NCI-H1417 (cell line): ENCODE results near the gene BANP.
"Not testable (repeated sequence)": the region's sequence is repeated elsewhere in the genome, so short reads cannot be mapped to it uniquely, and the experiment has no call there.

Experiments used
- DNase-seq, 3 experiments: peaks; one replicate each; lab custom pipeline; 2025; lab: John Stamatoyannopoulos, UW

The BANP gene, protein sequence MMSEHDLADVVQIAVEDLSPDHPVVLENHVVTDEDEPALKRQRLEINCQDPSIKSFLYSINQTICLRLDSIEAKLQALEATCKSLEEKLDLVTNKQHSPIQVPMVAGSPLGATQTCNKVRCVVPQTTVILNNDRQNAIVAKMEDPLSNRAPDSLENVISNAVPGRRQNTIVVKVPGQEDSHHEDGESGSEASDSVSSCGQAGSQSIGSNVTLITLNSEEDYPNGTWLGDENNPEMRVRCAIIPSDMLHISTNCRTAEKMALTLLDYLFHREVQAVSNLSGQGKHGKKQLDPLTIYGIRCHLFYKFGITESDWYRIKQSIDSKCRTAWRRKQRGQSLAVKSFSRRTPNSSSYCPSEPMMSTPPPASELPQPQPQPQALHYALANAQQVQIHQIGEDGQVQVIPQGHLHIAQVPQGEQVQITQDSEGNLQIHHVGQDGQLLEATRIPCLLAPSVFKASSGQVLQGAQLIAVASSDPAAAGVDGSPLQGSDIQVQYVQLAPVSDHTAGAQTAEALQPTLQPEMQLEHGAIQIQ

DNA sequence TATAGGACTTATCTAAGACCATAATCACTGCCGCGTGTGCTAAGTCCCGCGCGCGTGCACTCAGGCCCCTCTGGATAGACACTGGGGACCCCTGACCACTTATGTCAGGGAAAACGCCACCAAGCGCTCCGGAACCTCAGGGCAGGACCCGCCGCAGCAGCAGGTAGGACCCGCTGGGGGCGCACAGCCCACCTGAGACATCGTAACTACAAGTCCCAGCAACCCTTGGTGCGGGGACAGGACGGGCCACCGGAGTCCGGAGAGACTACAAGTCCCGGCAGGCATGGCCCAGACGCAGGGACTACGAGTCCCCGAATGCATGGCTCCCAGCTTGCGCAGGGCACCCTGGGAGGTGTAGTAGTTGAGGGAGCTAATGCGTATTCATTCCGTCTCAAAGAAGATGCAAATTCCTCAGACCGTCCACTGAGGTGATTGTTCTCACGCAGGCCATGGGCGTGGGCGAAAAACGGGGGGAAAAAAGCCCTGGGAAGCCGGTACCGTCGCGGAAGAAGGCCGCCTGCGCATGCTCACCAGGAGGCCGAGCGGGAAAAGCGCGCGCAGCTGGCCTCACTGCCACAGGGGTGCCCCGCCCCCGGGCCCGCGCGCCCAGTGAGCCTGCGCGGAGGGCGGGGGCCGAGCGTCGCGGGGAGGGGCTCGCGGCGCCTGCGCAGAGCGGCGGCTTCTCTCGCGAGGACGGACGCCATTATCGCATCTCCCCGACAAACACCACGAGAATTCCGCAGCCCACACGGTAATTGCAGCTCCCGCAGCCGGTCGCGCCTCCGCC is at the start of gene BANP:
BANP (plus strand) TSS at position 670 of the 787 bp plus-strand sequence. CDS start 23,682 bp downstream, outside the sequence.
- DNase-seq, result peak; percentile 90 to 99 (median 99)

DNA sequence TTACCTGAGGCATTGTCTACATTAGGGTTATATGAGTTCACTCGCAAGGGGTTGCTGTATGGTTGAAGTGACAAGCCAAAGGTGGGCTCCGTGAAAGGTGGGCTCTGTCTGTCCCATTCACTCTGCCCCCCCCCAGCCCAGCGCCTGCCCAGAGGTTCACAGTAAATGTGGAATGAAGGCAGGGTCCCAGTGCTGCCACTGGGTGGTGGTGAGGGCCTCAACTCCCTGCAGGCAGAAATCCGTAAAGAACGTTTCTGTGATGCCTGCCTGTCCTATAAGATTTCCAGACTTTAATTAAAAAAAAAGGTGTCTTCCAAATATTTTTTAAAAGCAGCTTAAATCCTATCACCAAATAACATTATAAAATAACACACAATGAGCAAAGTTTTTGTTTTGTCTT is 46.3 kb upstream of the BANP start:
- not testable (repeated sequence) for DNase-seq

DNA sequence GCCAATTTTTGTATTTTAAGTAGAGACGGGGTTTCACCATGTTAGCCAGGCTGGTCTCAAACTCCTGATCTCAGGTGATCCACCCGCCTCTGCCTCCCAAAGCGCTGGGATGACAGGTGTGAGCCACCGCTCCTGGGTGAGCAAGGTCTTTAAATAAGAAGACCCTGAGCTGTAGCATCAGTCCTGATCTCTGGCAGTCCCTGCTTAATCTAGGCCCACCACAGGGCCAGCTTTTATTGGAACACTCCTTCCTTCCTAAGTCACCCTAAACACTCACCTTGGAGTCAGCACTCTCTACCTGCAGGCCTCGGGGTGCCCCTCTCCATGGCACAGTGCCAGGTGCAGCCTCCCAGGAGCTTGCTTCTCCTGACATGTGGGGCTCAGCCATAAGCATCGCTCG is 45.7 kb upstream of the BANP start:
- not testable (repeated sequence) for DNase-seq

DNA sequence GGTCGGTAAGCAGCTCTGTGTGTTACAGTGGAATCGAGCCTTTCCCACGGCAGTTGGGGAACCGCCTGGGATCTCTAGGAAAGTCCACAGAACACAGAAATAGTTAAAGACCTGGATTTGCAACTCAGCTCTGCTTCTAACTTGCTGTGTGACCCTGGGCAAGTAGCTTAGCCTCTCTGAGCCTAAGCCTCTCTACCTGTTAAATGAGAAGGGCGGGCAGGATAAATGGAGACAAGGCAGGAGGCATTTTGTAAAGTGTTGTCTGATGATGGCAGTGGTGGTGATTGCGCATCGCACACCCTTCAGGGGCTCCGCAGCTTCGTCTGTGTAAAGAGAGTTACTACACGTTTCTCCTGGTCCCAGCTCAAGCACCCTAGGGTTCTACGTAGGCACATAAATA is 43.1 kb upstream of the BANP start:
- DNase-seq, result not testable (repeated sequence)

DNA sequence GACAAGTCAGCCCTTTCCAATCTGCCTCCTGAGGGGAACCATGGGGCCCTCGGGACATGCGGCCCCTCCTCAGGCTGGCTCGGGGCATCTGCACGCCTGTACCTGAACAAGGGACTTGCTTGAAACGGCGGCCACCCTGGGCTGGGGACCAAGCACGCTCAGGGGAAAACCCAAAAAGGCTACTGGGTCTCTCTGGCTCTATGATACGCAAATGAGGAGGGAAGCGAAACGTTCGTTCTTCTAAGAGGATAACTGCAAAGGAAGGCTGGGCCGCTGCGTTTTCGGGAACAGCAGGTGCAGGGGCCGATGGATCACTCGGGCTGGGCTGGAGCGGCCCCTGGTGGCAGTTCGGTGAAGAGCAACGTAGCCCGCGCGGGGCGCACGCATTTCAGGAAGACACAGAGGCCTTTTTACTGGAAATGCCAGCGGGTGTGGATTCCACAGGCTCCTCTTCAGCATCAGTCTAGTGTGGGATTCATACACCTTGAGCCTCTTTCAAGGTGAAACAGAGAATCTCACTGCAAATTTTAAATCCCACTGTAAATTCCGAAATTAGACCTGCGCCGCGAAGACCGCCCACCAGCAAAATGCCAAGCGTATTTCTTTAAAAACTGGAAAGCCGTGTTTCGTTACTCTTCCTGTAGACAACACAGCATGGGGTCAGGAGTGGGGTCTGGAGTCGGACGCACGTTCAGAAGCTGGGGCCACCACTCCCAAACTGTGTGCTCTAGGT is 41.9 kb upstream of the BANP start:
- DNase-seq, result peak in 2 of 3 experiments; percentile 11 to 50

DNA sequence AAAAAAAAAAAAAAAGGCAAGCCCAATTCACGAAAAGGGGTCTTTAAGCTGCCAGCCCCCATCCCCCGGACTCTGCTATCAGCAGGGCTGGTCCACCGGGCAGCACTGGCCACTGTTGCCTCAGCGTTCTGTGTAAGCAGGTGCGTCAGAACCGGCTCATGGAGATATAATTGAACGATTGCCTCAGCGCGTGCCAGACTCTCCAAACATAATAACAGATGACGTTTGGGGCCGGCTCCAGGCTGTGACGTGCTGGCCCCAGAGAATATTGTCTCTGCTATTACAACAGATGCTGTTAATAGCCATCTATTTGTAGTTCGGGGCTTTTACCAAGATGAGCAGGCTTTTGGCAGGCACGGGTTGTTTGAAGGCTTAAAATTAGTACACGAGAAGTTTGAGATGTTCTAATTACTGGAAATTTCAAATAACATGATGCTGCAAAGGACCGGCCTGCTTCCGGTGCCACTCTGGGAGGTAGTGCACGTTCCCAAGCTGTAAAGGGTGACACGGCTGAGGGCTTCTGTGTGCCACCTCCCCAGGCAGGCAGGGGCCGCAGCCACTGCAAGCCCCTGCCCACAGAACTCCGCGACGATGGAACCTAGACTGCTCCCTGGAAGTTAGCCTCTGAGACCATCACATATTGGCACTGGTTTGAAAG is 40.0 kb upstream of the BANP start:
- DNase-seq, result peak; percentile 11 to 96 (median 88)

DNA sequence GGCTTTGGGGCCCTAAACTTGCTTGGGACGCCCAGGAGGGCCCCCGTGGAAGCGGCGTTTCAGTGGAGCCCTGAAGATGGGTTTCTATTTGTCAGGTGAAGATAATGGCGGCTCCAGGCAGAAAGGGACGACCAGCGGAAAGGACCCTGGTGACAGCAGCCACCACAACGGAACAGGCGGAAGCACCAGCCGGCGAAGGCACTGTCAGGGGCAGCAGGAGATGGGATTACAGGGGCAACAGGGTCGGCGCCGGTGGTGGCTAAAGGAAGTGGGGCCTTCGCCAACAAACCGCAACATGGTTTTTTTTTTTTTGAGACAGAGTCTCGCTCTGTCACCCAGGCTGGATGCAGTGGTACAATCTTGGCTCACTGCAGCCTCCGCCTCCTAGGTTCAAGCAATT is 38.5 kb upstream of the BANP start:
- not testable (repeated sequence) for DNase-seq

DNA sequence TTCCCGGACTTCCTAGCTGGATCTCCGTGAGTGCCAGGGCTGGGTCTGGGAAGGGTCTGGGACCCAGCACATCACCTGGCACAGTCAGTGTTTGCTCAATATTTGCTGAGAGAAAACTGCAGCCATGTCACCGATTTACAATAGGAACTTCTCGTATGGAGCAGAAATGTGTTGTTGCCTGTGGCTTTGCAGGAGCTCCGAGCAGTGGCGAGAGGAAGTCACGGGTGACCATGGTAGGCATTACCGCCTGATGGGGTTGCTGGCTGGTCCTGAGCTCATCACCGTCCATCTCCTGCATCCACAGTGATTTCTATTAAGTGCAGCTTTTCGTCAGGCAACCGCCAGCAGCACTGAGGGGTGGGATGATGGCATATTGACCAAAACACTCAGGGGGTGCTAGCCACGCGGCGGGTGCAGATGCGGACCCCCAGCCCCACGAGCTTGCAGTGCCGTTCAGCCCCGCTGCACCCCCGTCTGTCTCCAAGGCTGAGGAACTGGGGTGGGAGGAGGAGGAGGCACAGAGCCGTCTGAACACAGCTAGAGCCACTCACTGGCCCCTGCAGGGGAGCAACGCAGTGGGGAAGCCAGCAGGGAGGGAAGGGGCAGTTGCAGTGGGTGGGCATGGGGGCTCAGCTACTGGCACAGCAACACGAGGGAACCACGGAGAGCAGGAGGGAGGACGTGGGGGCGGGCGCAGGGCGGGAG is 37.1 kb upstream of the BANP start:
- not testable (repeated sequence) for DNase-seq

DNA sequence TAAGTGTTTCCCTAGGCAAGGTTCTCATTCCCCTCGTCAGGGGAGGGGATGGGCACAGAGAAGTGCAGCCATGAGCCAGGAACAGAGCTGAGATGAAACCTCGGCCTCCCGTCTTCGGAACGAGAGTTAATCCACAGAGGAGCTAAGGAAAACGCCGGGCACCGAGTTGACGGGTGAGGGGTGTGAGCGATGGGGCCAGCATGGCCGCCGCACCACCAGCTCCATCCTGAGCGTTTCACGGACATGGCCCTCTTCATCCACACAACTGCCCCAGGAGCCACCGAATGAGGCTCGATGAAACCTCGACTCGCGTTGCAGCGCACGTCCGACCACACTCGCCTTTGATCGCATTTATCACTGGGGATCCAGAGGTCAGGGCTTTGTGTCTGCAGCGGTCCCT is 36.4 kb upstream of the BANP start:
- DNase-seq, result no peak

DNA sequence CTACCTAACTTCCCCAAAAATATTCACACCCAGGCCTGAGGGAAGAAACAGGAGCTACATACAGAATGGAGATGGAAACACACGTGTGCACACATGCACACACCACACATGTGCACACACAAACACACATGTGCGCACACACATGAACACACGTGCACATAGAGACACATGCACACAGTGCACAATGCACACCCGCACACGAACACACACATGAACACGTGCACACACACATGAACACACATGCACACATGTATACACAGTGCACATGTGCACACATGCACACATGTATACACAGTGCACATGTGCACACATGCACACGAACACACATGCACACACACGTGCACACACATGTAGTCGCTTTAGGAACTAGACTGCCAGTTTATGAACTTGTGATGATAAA is 33.7 kb upstream of the BANP start:
- no peak for DNase-seq

DNA sequence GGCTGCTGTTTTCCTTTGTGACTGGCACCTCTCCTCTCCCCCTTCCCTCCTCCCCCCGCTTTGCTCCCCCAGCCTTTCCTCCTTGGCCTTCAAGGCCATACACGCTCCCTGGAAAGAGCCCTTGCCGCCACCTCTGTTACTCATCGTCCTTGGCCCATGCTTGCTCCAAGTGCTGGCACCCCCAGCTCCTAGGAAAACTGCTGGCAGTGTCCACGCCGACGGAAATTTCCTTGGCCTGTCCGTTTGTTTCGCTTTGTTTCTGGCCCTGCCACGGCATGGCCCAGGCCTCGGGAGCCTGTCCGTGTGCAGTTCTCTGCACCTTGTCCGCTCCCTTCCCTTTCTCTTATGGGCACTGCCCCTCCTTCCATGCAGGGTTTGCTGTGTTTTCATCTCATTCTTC is 32.9 kb upstream of the BANP start:
- DNase-seq, result no peak

DNA sequence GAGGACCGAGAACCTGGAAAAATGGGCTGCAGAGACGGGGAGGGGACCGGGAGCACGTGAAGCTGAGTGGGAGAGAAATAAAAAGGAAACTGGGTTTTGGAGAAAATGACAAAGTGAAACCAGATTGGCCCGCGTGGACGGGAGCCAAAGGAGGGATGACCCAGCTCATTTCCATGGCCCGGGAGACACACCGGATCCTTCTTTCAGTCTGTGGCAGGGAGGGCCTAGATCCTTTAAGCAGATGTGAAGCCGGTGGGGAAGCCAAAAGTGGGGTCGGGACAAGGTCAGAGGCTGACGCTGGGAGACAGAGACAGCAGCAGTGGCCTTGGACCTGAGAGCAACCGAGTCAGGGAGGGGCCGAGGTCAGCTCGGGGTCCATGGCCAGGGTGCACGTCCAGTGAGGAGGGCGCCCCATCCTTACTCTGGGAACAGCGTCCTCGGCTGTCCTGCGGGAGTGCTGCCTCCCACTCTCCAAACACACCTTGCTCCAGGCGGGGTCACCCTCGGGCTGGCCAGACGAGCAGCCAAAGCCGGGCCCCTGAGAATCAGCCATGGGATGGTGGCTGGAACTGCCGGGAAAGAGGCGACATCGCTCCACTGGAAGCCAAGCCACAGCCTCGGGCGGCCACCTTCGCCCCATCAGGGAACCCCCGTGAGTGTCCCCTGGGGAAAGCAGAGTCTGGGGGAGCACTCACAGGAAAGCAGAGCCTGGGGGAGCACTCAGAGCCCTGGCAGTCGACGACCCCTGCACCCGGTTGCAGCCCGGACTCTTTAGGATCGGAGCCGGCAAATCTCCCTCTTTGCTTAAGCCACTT is 32.2 kb upstream of the BANP start:
- DNase-seq, result no peak

DNA sequence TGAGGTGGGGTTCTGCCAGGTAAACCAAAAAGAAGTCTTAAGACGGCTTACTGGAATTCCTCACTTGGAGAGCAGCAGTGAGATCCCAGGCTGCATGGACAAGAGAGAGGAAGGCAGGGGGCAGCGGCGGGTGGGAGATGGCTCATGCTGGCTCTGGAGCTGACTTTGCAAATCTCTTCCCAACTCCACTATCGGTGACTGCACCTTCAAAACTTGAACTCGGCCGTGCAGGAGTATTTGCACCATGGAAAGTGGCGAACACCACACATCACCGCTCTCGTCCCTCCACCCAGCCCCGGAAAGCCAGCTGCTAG is 31.6 kb upstream of the BANP start:
- no peak for DNase-seq

DNA sequence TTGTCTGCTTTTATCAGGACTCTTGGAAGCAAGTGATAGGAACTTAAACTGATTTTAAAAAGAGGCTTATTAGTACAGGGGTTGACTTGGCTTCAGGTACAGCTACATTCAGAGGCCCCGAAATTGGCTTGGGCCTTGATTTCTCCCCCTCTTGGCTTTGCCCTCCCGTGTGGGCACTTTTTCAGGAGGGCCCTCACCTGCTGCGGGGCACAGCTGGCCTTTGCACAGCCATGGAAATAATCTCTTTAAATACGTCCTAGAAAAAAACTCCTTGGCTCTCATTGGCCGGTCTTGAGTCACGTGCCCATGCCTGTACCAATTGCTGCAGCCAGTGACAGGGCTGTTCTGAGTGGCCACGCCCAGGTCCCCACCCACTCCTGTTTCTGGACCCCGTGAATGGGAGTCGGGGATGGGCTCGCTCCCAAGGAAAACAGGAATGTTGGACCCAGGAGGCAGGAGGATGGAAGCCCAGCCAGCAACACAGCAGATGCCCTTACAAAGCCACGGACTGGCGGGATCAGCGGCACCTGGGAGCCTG is 29.9 kb upstream of the BANP start:
- DNase-seq, result no peak

DNA sequence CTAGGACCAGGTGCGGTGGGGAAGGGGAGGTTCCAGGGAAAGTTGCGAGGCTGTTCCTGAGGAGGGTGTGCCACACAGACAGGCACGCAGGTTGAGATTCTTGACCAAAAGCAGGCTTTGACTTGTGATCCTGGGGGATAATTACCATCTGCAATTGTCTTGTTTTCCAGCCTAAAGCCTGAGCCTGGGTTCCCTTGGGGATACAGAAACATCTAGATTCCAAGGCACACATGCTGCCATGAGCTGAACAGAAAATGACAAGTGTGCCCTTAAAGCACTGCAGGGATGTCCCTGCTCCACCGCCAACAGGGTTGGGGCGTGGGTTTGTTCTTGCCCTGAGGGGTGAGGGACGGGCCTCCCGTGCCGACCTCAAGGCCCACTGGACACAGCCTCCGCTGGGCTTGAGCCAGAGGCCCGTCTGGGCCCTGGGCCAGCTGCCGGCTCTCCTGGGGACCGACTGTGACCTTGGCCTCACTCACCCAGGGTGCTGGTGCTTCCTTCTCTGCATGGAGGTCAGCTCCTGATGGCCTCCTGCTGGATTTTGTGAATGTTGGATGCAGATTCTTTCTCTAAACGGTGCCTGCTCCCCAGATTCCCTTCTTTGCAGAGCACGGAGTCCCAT is 28.9 kb upstream of the BANP start:
- peak in 2 of 3 experiments; percentile 1 to 20 for DNase-seq

DNA sequence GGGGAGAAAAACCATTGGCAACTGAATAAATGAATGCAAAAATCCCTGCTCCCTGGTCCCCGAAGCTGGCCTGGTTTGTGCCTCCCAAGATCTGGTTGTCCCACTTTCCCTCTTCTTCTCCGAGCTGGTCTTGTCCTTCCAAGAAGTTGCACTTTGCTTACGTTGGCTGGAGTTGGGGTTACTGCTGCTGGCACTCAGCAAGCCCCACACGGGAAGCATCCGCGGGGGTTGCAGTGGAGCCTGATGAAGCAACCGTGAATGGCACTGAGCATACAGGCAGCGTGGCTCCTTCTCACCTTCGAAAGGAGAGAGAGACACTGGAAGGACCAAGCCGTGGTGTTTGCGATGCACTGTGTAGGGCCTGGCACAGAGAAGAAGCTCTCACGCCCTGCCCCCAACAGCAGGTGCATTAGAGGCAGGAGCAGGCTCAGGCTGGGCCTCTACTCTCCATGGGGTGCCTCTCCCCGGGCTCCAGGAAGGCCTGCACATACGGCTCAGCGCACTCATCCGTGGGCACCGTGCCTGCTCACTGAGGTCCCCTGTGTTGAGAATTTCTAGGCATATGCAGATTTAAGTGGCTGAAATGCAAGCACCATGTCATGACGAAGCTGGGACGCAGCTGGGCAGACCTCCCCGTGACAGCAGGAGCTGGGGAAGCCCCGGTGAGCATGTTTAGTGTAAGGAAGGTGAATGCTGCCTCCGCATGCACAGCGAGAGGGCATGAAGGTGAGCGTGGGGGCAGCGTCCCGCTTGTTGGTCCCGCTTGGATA is 27.0 kb upstream of the BANP start:
- DNase-seq, result peak; percentile 87 to 97 (median 92)

DNA sequence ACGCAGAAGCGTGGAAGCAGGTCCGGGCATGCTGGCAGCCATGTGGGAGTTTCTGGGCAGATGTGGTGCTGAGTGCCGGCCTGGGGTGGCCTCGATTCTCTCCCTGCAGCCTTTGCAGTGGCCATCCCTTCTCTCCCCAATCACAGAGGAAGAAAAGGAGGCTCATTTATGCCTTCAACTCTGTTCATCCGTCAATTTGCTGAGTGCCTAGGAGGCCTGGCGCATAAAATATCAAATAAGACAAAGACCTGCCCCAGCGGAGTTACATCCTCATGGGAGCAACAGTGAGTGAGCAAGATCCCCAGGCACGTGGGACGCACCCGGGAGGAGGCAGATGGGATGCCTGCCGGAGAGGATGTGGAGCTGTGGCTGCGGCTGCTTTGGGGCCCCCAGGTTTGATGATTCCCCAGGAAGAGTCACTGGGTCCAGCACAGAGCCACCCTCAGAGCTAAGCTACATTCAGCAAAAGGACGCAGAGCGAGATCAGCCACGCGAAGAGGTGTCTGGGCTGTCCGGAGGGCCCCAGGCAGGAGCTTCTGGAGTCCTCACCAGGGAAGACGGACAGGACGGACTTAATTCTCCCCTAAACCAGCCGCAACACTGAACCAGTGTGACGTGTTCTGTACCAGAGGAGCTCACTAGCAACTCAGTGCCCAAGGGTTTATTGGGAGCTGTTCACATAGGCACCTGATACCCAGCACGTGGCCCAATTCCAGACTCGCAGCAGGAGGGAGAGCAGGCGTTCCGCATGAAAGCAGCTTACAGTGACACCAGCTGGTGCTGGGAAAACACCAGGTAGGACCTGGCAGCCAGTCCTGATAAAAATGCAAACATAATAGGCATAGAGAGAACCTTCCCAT is 26.2 kb upstream of the BANP start:
- DNase-seq, result peak; percentile 90 to 98 (median 93)
